ENCODE data around the gene IL2RG. TPM values are rescaled to one million over a fixed set of nuclear protein-coding genes. Genes with fewer than 3 reads are reported as not detected.
A peak's percentile ranks its signal among the peaks of the same experiment; 100 is the strongest.

Gene IL2RG
- polyA plus RNA-seq, 1 donor (not counting 4 experiments of a cell fraction or from before 2014, with no cell fraction given), result 0.12 TPM

DNA sequence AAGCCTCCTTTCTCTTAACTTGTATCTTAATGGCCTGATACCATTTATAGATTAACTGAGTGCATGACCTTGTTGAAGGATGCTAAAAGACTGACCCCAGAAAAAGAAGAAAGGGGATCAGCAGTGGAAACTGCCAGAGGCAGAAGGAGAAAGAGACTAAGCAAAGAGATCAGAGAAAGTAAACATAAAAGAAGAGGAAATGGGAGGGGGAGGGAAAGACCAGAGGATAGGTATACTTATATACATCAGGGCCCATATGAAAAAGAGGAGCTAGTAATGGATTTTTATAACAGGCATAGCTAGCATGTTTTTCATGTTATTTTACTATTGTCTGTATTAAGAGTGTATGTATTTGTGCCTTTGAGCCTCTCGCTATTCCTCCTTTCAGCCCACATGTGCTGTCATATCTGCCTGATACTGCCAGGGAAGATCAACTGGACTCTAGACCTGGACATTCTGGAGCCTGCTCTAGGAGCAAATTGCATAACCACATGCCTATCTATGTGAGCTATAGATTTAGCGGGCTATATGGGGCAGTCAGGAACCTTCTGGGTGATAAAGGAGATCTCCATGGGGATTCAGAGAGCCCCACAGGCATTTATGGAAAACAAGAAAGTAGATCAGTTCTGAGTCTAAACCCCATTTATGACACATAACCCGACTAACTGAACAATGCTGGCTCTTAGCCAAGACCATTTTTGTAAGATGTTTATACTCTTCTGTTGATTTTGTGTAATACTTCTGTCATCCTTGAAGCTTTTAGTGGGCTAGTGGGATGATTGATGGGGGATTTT lies 29.9 kb downstream of the IL2RG start:
- H3K27ac ChIP-seq (ENCODE audit: control insufficient read depth, insufficient read depth, low read length), result no peak overlapping the region
- dilution Hi-C loops (cut with MboI; ENCODE audit: extremely low pct_ligation_motif_present, low sequenced_read_pairs), result no loop called here

DNA sequence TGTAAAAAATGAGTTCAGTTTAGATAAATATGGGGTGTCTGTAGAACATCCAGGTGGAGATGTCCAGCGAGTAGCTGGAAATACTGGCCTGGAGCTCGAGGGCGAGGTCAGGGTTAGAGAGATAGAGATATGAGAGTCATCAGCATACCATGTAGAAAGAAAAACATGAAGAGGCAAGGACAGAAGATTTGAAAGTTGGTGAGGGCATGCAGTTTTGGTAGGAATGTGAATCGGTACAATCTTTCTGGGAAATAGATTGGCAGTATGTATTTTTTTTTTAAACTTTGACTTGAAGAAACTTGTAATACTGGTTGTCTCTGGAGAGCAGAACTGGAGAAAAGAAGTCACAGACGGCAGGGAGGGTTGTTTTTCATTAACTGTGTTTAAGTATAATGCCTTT lies 40.8 kb downstream of the IL2RG start:
- FAIRE-seq (no peak), DNase-seq (ENCODE audit: low read depth, low spot score) (no peak)
- peaks cover 18% of the 10 kb centered on the region for H3K79me2 ChIP-seq (ENCODE audit: control insufficient read depth, insufficient read depth, low read length)
- peaks cover 7% of the 10 kb centered on the region for H3K4me1 ChIP-seq (ENCODE audit: control insufficient read depth, extremely low read depth, insufficient read depth, low read length)
- no peak overlapping the region for H3K4me2 ChIP-seq (ENCODE audit: control insufficient read depth, extremely low read depth, insufficient read depth, low read depth, low read length)
- no peaks in the 10 kb centered on the region for H3K36me3 ChIP-seq (ENCODE audit: control insufficient read depth in 2 of 2, extremely low read depth in 1 of 2, insufficient read depth in 2 of 2, low read length in 2 of 2)
- peak overlapping the region; percentile 36 for H2AFZ ChIP-seq (ENCODE audit: control insufficient read depth, low read length)
- no peaks in the 10 kb centered on the region for H4K20me1 ChIP-seq (ENCODE audit: control insufficient read depth, extremely low read depth, insufficient read depth, low read length)
- H3K9ac ChIP-seq (ENCODE audit: control insufficient read depth, extremely low read depth, insufficient read depth, low read length), result no peak overlapping the region
- no peaks in the 10 kb centered on the region for H3K27me3 ChIP-seq (ENCODE audit: control insufficient read depth, extremely low read depth, insufficient read depth, low read length)
- no peaks in the 10 kb centered on the region for H3K9me1 ChIP-seq (ENCODE audit: control insufficient read depth, extremely low read depth, insufficient read depth, low read length)
- dilution Hi-C loops (cut with MboI; ENCODE audit: extremely low pct_ligation_motif_present, low sequenced_read_pairs), result no loop called here
- H3K9me3 ChIP-seq (ENCODE audit: control insufficient read depth, low read depth, low read length), result no peaks in the 10 kb centered on the region
- no peak overlapping the region for H3K4me3 ChIP-seq (ENCODE audit: control insufficient read depth in 2 of 3, extremely low read depth in 1 of 3, insufficient read depth in 2 of 3, low read depth in 1 of 3, low read length in 3 of 3)
- no peak overlapping the region for H3K27ac ChIP-seq (ENCODE audit: control insufficient read depth, insufficient read depth, low read length)
- TF ChIP-seq, protein P1, sequence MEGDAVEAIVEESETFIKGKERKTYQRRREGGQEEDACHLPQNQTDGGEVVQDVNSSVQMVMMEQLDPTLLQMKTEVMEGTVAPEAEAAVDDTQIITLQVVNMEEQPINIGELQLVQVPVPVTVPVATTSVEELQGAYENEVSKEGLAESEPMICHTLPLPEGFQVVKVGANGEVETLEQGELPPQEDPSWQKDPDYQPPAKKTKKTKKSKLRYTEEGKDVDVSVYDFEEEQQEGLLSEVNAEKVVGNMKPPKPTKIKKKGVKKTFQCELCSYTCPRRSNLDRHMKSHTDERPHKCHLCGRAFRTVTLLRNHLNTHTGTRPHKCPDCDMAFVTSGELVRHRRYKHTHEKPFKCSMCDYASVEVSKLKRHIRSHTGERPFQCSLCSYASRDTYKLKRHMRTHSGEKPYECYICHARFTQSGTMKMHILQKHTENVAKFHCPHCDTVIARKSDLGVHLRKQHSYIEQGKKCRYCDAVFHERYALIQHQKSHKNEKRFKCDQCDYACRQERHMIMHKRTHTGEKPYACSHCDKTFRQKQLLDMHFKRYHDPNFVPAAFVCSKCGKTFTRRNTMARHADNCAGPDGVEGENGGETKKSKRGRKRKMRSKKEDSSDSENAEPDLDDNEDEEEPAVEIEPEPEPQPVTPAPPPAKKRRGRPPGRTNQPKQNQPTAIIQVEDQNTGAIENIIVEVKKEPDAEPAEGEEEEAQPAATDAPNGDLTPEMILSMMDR (optimal IDR thresholded peaks at IDR 0.05 in 1 of 3, IDR thresholded peaks at IDR 0.05 in 1 of 3, conservative IDR thresholded peaks at IDR 0.05 in 1 of 3; ENCODE audit: extremely low read depth in 1 of 3, insufficient read depth in 2 of 3, low read length in 3 of 3), result no peak

More for the DNA sequence above, 29.9 kb downstream of the IL2RG start:
- H3K9me1 ChIP-seq (ENCODE audit: control insufficient read depth, extremely low read depth, insufficient read depth, low read length), result no peaks in the 10 kb centered on the region
- no peaks in the 10 kb centered on the region for H3K9me3 ChIP-seq (ENCODE audit: control insufficient read depth, low read depth, low read length)
- no peak for TF ChIP-seq EZH2 (IDR thresholded peaks at IDR 0.05; ENCODE audit: low read length)
- TF ChIP-seq, protein P1 (optimal IDR thresholded peaks at IDR 0.05 in 1 of 3, IDR thresholded peaks at IDR 0.05 in 1 of 3, conservative IDR thresholded peaks at IDR 0.05 in 1 of 3; ENCODE audit: extremely low read depth in 1 of 3, insufficient read depth in 2 of 3, low read length in 3 of 3), result no peak
- no peaks in the 10 kb centered on the region for H4K20me1 ChIP-seq (ENCODE audit: control insufficient read depth, extremely low read depth, insufficient read depth, low read length)
- no peak overlapping the region for H3K4me3 ChIP-seq (ENCODE audit: control insufficient read depth in 2 of 3, extremely low read depth in 1 of 3, insufficient read depth in 2 of 3, low read depth in 1 of 3, low read length in 3 of 3)
- FAIRE-seq (no peak), DNase-seq (ENCODE audit: low read depth, low spot score) (no peak)
- H3K79me2 ChIP-seq (ENCODE audit: control insufficient read depth, insufficient read depth, low read length), result no peaks in the 10 kb centered on the region
- no peaks in the 10 kb centered on the region for H3K4me1 ChIP-seq (ENCODE audit: control insufficient read depth, extremely low read depth, insufficient read depth, low read length)
- H3K36me3 ChIP-seq (ENCODE audit: control insufficient read depth in 2 of 2, extremely low read depth in 1 of 2, insufficient read depth in 2 of 2, low read length in 2 of 2), result no peaks in the 10 kb centered on the region
- no peak overlapping the region for H3K9ac ChIP-seq (ENCODE audit: control insufficient read depth, extremely low read depth, insufficient read depth, low read length)
- H3K4me2 ChIP-seq (ENCODE audit: control insufficient read depth, extremely low read depth, insufficient read depth, low read depth, low read length), result no peak overlapping the region
- H2AFZ ChIP-seq (ENCODE audit: control insufficient read depth, low read length), result no peak overlapping the region
- no peaks in the 10 kb centered on the region for H3K27me3 ChIP-seq (ENCODE audit: control insufficient read depth, extremely low read depth, insufficient read depth, low read length)

All from keratinocyte (primary cell).